Neural progenitor cell (in vitro differentiated cells): ENCODE results near the gene COL4A2. TPM values are rescaled to one million over a fixed set of nuclear protein-coding genes. Genes with fewer than 3 reads are reported as not detected.
A peak's percentile ranks its signal among the peaks of the same experiment; 100 is the strongest.

Experiments
- DNase-seq: peaks from one replicate; pipeline ENCODE4 v3.0.0-alpha.2; 2016; ENCODE audit warnings: low spot score
- H2AFZ ChIP-seq: fragments of 200-600 bp; sonication (generic); replicated peaks from 2 replicates; pipeline ENCODE4 v1.6.1; 2016; ENCODE audit warnings: antibody characterized with exemption
- H3F3A ChIP-seq: fragments of 200-600 bp; sonication (generic); 2 replicates; pipeline ENCODE4 v1.6.1; 2016; ENCODE audit warnings: antibody characterized with exemption, low read depth
- H3K27ac ChIP-seq: fragments of 200-600 bp; sonication (generic); 2 replicates; pipeline ENCODE4 v1.5.1; 2016; ENCODE audit warnings: mild to moderate bottlenecking
- H3K27me3 ChIP-seq: fragments of 200-600 bp; sonication (generic); 2 replicates; pipeline ENCODE4 v1.6.1; 2016; ENCODE audit warnings: mild to moderate bottlenecking, moderate library complexity
- H3K36me3 ChIP-seq: fragments of 200-600 bp; sonication (generic); 2 replicates; pipeline ENCODE4 v1.5.1; 2016
- H3K4me1 ChIP-seq: fragments of 200-600 bp; sonication (generic); 2 replicates; pipeline ENCODE4 v1.6.1; 2016; ENCODE audit warnings: mixed run types
- H3K4me2 ChIP-seq: fragments of 200-600 bp; sonication (generic); 2 replicates; pipeline ENCODE4 v1.6.1; 2016
- H3K4me3 ChIP-seq: fragments of 200-600 bp; sonication (generic); 2 replicates; pipeline ENCODE4 v1.5.1; 2016
- H3K79me2 ChIP-seq: fragments of 200-600 bp; sonication (generic); 2 replicates; pipeline ENCODE4 v1.6.1; 2016; ENCODE audit warnings: low read depth
- H3K9ac ChIP-seq: fragments of 200-600 bp; sonication (generic); 2 replicates; pipeline ENCODE4 v1.6.1; 2016
- H3K9me3 ChIP-seq: fragments of 200-600 bp; sonication (generic); 2 replicates; pipeline ENCODE4 v1.5.1; 2016; ENCODE audit warnings: low read depth
- H4K20me1 ChIP-seq: fragments of 200-600 bp; sonication (generic); 2 replicates; pipeline ENCODE4 v1.6.1; 2016; ENCODE audit warnings: low read depth
- H3K27ac Mint-ChIP-seq: 3 replicates; pipeline ENCODE4 v1.8.0; 2021; ENCODE audit warnings: mixed read lengths
- H3K27me3 Mint-ChIP-seq: 2 replicates; pipeline ENCODE4 v1.8.0; 2022; ENCODE audit warnings: low read depth, mild to moderate bottlenecking, inconsistent platforms, moderate library complexity, mixed read lengths; ENCODE audit not compliant: insufficient read depth
- H3K36me3 Mint-ChIP-seq: 3 replicates; pipeline ENCODE4 v1.8.0; 2021; ENCODE audit warnings: mixed read lengths
- H3K4me1 Mint-ChIP-seq: 3 replicates; pipeline ENCODE4 v1.8.0; 2021; ENCODE audit warnings: mixed read lengths
- H3K4me3 Mint-ChIP-seq: 3 replicates; pipeline ENCODE4 v1.8.0; 2021; ENCODE audit warnings: mild to moderate bottlenecking, moderate library complexity, mixed read lengths
- H3K9me3 Mint-ChIP-seq: 3 replicates; pipeline ENCODE4 v1.8.0; 2020; ENCODE audit warnings: mixed read lengths
- CTCF ChIP-seq: fragments of 200-600 bp; sonication (generic); IDR thresholded peaks from 2 replicates; pipeline ENCODE4 v1.5.1; 2017; ENCODE audit warnings: antibody characterized with exemption, mild to moderate bottlenecking
- EZH2 ChIP-seq: fragments of 200-600 bp; sonication (generic); IDR thresholded peaks from 2 replicates; pipeline ENCODE4 v1.6.1; 2017; ENCODE audit warnings: antibody characterized with exemption, mild to moderate bottlenecking, moderate library complexity
- EZH2phosphoT487 ChIP-seq: fragments of 200-600 bp; sonication (generic); IDR thresholded peaks from 2 replicates; pipeline ENCODE4 v1.6.1; 2017; ENCODE audit warnings: antibody characterized with exemption
- total RNA-seq: library from RNA; depleted of rRNA; stranded (reverse); fragments of >200 nt; gene quantifications from 2 replicates; pipeline ENCODE4 v1.2.3, GENCODE V29; 2015; ENCODE audit warnings: low replicate concordance

COL4A2 gene
- total RNA-seq, 1 donor from 2014 or later, result 73.6 TPM

GRCh38 chr13:110463156-110463555, 156.1 kb downstream of the COL4A2 start:
- Histone ChIP-seq H3F3A (peaks cover 20% of the 10 kb centered on the region), H3K79me2 (no peaks in the 10 kb centered on the region), H3K4me3 (no peak overlapping the region), H3K9me3 (no peaks in the 10 kb centered on the region), H3K4me1 (peaks cover 19% of the 10 kb centered on the region), H4K20me1 (peaks cover 13% of the 10 kb centered on the region), H3K9ac (no peak overlapping the region), H2AFZ (no peak overlapping the region), H3K27me3 (no peaks in the 10 kb centered on the region), H3K27ac (no peak overlapping the region), H3K36me3 (no peaks in the 10 kb centered on the region), H3K4me2 (no peak overlapping the region)
- no peak overlapping the region for H3K4me3 Mint-ChIP-seq
- DNase-seq, result no peak
- no peaks in the 10 kb centered on the region for H3K27me3 Mint-ChIP-seq
- H3K27ac Mint-ChIP-seq, result peak overlapping the region; percentile 40
- TF ChIP-seq CTCF, result no peak
- no peak for TF ChIP-seq EZH2
- no peak for TF ChIP-seq EZH2phosphoT487
- H3K9me3 Mint-ChIP-seq, result no peaks in the 10 kb centered on the region
- H3K4me1 Mint-ChIP-seq, result peaks cover 24% of the 10 kb centered on the region
- peaks cover 28% of the 10 kb centered on the region for H3K36me3 Mint-ChIP-seq

- Mint-ChIP-seq H3K4me1 (peaks cover 24% of the 10 kb centered on the region), H3K9me3 (no peaks in the 10 kb centered on the region), H3K27ac (no peak overlapping the region), H3K36me3 (peaks cover 26% of the 10 kb centered on the region), H3K27me3 (no peaks in the 10 kb centered on the region), H3K4me3 (no peak overlapping the region)
- Histone ChIP-seq H3K9ac (no peak overlapping the region), H3K9me3 (no peaks in the 10 kb centered on the region), H3K4me1 (peaks cover 19% of the 10 kb centered on the region), H3F3A (peaks cover 20% of the 10 kb centered on the region), H3K4me3 (no peak overlapping the region), H3K36me3 (no peaks in the 10 kb centered on the region), H2AFZ (no peak overlapping the region), H3K79me2 (no peaks in the 10 kb centered on the region), H3K27me3 (no peaks in the 10 kb centered on the region), H3K4me2 (no peak overlapping the region), H4K20me1 (peaks cover 13% of the 10 kb centered on the region), H3K27ac (no peak overlapping the region)
- TF ChIP-seq EZH2phosphoT487 (no peak), EZH2 (no peak), CTCF (no peak)
- no peak for DNase-seq
Measured at GRCh38 chr13:110463871-110464510, 156.9 kb downstream of the COL4A2 start.

- Histone ChIP-seq H3K27ac (no peak overlapping the region), H3K4me2 (no peak overlapping the region), H3K4me1 (peaks cover 19% of the 10 kb centered on the region), H3K36me3 (no peaks in the 10 kb centered on the region), H3K79me2 (no peaks in the 10 kb centered on the region), H3K4me3 (no peak overlapping the region), H2AFZ (no peak overlapping the region), H3F3A (peaks cover 20% of the 10 kb centered on the region), H3K9ac (no peak overlapping the region), H4K20me1 (peaks cover 13% of the 10 kb centered on the region), H3K27me3 (no peaks in the 10 kb centered on the region), H3K9me3 (no peaks in the 10 kb centered on the region)
- no peak for DNase-seq
- Mint-ChIP-seq H3K9me3 (no peaks in the 10 kb centered on the region), H3K4me3 (no peak overlapping the region), H3K27me3 (no peaks in the 10 kb centered on the region), H3K36me3 (peaks cover 28% of the 10 kb centered on the region), H3K27ac (no peak overlapping the region), H3K4me1 (peaks cover 24% of the 10 kb centered on the region)
- TF ChIP-seq EZH2phosphoT487, result no peak
- TF ChIP-seq EZH2, result no peak
- no peak for TF ChIP-seq CTCF
Measured at GRCh38 chr13:110464556-110465333, 157.7 kb downstream of the COL4A2 start.
